NB4 (cell line): ENCODE data around the gene LRP10.
"Not testable (repeated sequence)": the region's sequence is repeated elsewhere in the genome, so short reads cannot be mapped to it uniquely, and the experiment has no call there.

Experiments
- DNase-seq: peaks from one replicate; pipeline ENCODE4 v3.0.0; 2010; ENCODE audit warnings: low read depth
- H3K4me3 ChIP-seq: one replicate; pipeline ENCODE4 v1.5.1; 2011; ENCODE audit warnings: mild to moderate bottlenecking, low read depth, low read length, moderate library complexity
- CTCF ChIP-seq: IDR thresholded peaks from one replicate; pipeline ENCODE4 v1.5.1; 2012; ENCODE audit warnings: low read depth, low read length
- MAX ChIP-seq: IDR thresholded peaks from 2 replicates; pipeline ENCODE4 v1.6.1; 2011; ENCODE audit warnings: low read depth, low read length
- MYC ChIP-seq: IDR thresholded peaks from 2 replicates; pipeline ENCODE4 v1.6.1; 2011; ENCODE audit warnings: low read depth, low read length
- POLR2A ChIP-seq: IDR thresholded peaks from 2 replicates; pipeline ENCODE4 v1.6.1; 2011; ENCODE audit warnings: mild to moderate bottlenecking; ENCODE audit not compliant: insufficient read length; ENCODE audit errors: extremely low read depth

The LRP10 gene

DNA sequence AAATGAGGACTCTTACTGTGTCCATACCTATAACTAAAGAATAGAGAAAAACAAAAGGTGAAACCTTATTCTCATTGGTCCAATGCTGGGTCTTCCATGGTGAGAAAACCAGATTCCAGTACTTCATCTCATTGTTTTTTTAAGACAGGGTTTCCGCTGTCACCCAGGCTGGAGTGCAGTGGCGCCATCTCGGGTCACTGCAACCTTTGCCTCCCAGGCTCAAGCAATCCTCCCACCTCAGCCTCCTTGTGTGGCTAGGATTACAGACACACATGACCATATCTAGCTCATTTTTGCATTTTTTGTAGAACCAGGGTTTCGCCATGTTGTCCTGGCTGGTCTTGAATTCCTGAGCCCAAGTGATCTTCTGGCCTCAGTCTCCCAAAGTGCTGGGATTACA, 34.1 kb downstream of the LRP10 start:
- DNase-seq: no peak
- TF ChIP-seq MAX (no peak), CTCF (no peak), POLR2A (no peak), MYC (no peak)
- no peak overlapping the region for H3K4me3 ChIP-seq

DNA sequence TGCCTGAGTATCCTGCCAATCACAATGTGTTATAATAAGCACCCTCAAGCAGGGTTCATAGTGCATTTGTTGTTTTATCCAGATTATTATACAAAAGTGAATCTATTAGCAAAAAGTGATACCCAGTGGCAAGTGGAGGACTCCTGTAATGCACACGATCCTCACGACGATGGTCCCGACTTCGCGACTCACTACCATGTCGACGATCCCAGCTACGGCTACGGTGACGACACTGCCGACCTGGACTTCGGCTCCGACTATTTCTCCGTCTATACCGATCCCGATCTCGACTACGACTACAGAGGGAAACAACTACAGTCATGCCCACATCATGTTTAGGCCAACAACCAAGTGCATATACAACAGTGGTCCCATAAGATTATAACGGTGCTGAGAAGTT, 34.5 kb downstream of the LRP10 start:
- DNase-seq: no peak

DNA sequence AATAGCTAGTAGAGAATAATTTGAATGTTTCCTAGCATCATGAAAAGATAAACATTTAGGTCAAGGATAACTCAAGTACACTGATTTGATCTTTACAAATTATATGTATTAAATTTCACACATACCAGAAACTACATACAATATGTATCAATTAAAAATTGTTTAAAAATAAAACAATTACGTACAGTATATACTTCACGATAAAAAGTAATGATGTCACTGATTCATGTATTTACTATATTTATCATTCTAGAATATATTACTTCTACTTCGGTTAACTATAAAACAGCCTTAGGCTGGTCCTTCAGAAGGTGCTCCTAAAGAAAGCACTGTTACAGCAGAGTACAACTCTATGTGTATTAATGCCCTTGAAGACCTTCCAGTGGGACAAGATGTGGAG, 35.9 kb downstream of the LRP10 start:
- TF ChIP-seq CTCF: no peak
- TF ChIP-seq POLR2A: no peak
- TF ChIP-seq MYC: no peak
- no peak for TF ChIP-seq MAX
- DNase-seq: no peak
- H3K4me3 ChIP-seq: no peak overlapping the region

More for the DNA sequence above, 34.5 kb downstream of the LRP10 start:
- TF ChIP-seq MYC: no peak
- no peak for TF ChIP-seq MAX
- H3K4me3 ChIP-seq: no peak overlapping the region

DNA sequence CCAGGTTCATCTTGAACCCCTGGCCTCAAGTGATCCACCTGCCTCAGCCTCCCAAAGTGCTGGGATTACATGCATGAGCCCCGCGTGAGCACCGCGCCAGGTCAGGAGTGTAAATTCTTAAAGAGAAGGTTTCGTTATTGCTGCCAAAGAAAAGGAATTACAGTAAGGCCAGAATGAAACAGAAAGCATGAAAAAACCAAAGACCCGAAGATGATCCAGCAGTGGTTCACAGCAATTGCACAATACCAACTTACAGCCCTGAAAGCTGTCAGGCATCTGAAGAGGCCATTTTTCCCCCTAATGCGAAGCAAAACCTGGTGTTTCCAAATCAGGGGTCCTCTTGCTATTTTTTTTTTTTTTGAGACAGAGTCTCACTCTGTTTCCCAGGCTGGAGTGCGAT, 37.1 kb downstream of the LRP10 start:
- peak; percentile 53 for DNase-seq
- TF ChIP-seq POLR2A (no peak), CTCF (no peak), MYC (no peak), MAX (no peak)
- no peak overlapping the region for H3K4me3 ChIP-seq

DNA sequence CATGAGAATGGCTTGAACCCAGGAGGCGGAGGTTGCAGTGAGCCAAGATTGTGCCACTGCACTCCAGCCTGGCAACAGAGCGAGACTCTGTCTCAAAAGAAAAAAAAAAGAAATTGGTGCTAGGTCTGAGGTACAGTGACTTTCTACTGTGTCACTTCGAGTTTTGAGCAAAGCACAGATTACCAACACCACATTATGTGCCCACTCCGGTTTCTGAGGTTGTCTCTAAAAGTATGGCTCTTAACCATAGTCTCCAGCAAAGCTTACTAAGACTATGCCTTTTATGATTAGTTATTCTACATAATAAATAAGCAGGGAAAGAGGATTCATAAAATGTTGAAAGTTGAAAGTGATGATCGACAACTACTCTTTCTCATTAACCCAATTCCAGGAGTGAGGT, 39.4 kb downstream of the LRP10 start:
- TF ChIP-seq POLR2A (no peak), MAX (no peak), CTCF (no peak), MYC (no peak)
- H3K4me3 ChIP-seq: no peak overlapping the region
- DNase-seq: no peak

GRCh38 chr14:22914836-22915235, 43.3 kb downstream of the LRP10 start:
- peak; percentile 37 for DNase-seq
- H3K4me3 ChIP-seq: not testable (repeated sequence)

- peak; percentile 81 for DNase-seq
- TF ChIP-seq POLR2A (no peak), CTCF (no peak), MAX (no peak), MYC (no peak)
- no peak overlapping the region for H3K4me3 ChIP-seq
These were observed 44.5 kb downstream of the LRP10 start for GRCh38 chr14:22915886-22916521.
